Endothelial cell of umbilical vein (primary cell): ENCODE measurements around the gene FKBP7. TPM values are rescaled to one million over a fixed set of nuclear protein-coding genes. Genes with fewer than 3 reads are reported as not detected.
A peak's percentile ranks its signal among the peaks of the same experiment; 100 is the strongest.

Experiments
- Bru-seq: library from RNA; stranded (reverse); fragments of 400-500 nt; gene quantifications from one replicate; lab custom pipeline; 2021; lab: Mats Ljungman, UMichigan
- BruChase-seq, 2 experiments: library from RNA; stranded (reverse); fragments of 400-500 nt; gene quantifications; one replicate each; lab custom pipeline; 2021; lab: Mats Ljungman, UMichigan
- BruUV-seq: library from RNA; stranded (reverse); fragments of 400-500 nt; replicated peaks from 2 replicates; lab custom pipeline; 2021; lab: Mats Ljungman, UMichigan
- CTCF ChIA-PET: fragments of 300-600, 350-600 bp; sonication (Branson Sonifier 250); formaldehyde crosslinking; loops from one replicate; lab custom pipeline; 2021; ENCODE audit warnings: antibody characterized with exemption, inconsistent platforms; lab: Charles Lee
- POLR2A ChIA-PET: fragments of 300-600, 350-600 bp; sonication (Branson Sonifier 250); formaldehyde crosslinking; loops from one replicate; lab custom pipeline; 2021; ENCODE audit warnings: antibody characterized with exemption, inconsistent platforms; lab: Charles Lee
- DNase-seq: peaks from one replicate; pipeline ENCODE4 v3.0.0-alpha.2; 2011; ENCODE audit warnings: low read depth, low spot score
- FAIRE-seq: peaks from 2 replicates; lab custom pipeline; 2011; peaks lifted over from hg19 to GRCh38; lab: Jason Lieb, UNC
- H2AFZ ChIP-seq: 2 replicates; pipeline ENCODE4 v1.6.0; 2012; ENCODE audit warnings: low read depth, low read length, control low read depth, inconsistent platforms
- H3K27ac ChIP-seq: 2 replicates; pipeline ENCODE4 v1.5.1; 2011; ENCODE audit warnings: low read depth, mild to moderate bottlenecking, control low read depth, low read length, moderate library complexity; ENCODE audit not compliant: insufficient read depth
- H3K27me3 ChIP-seq, 2 experiments: 2 replicates each; pipeline versions ENCODE4 v1.6.0 to v1.6.1; 2011; ENCODE audit warnings: low read length in 2 of 2, mixed read lengths in 1 of 2; ENCODE audit not compliant: control insufficient read depth in 2 of 2, insufficient read depth in 2 of 2
- H3K36me3 ChIP-seq, 2 experiments: 2 replicates in 1 of 2; 3 replicates in 1 of 2; pipeline ENCODE4 v1.5.1; 2011; ENCODE audit warnings: low read length in 2 of 2, mild to moderate bottlenecking in 1 of 2, moderate library complexity in 1 of 2; ENCODE audit not compliant: control insufficient read depth in 2 of 2, insufficient read depth in 2 of 2; ENCODE audit errors: extremely low read depth in 1 of 2
- H3K4me1 ChIP-seq: 3 replicates; pipeline ENCODE4 v1.5.1; 2011; ENCODE audit warnings: mild to moderate bottlenecking, low read length; ENCODE audit not compliant: control insufficient read depth, insufficient read depth; ENCODE audit errors: extremely low read depth
- H3K4me2 ChIP-seq: 2 replicates; pipeline ENCODE4 v1.6.1; 2011; ENCODE audit warnings: low read length, control low read depth, mixed read lengths; ENCODE audit not compliant: insufficient read depth
- H3K4me3 ChIP-seq, 3 experiments: fragments of 200-600 bp in 1 of 3; sonication (generic), shearing (Covaris generic) in 1 of 3; replicated peaks in 1 of 3; 2 replicates each; pipeline ENCODE4 v1.5.1; 2011 to 2016; ENCODE audit warnings: control low read depth in 3 of 3, low read length in 3 of 3, mild to moderate bottlenecking in 2 of 3, inconsistent platforms in 1 of 3, low read depth in 1 of 3, moderate library complexity in 1 of 3; ENCODE audit not compliant: insufficient read depth in 1 of 3
- H3K79me2 ChIP-seq: 2 replicates; pipeline ENCODE4 v1.6.0; 2012; ENCODE audit warnings: low read length, inconsistent platforms; ENCODE audit not compliant: control insufficient read depth, insufficient read depth
- H3K9ac ChIP-seq: replicated peaks from 2 replicates; pipeline ENCODE3; 2011; ENCODE audit warnings: low read length, control low read depth; ENCODE audit not compliant: insufficient read depth; ENCODE audit errors: extremely low read depth
- H3K9me1 ChIP-seq: replicated peaks from 3 replicates; pipeline ENCODE4 v1.6.0; 2011; ENCODE audit warnings: mild to moderate bottlenecking, low read length; ENCODE audit not compliant: control insufficient read depth, insufficient read depth; ENCODE audit errors: extremely low read depth
- H3K9me3 ChIP-seq: replicated peaks from 2 replicates; pipeline ENCODE4 v1.5.1; 2012; ENCODE audit warnings: low read length, inconsistent platforms; ENCODE audit not compliant: control insufficient read depth, insufficient read depth
- H4K20me1 ChIP-seq: replicated peaks from 2 replicates; pipeline ENCODE3; 2011; ENCODE audit warnings: mild to moderate bottlenecking, low read length; ENCODE audit not compliant: control insufficient read depth, insufficient read depth; ENCODE audit errors: extremely low read depth
- MYC ChIP-seq: IDR thresholded peaks from one replicate; pipeline ENCODE4 v1.6.1; 2011; ENCODE audit warnings: mild to moderate bottlenecking, low read depth, low read length
- POLR2A ChIP-seq: IDR thresholded peaks from 2 replicates; pipeline ENCODE4 v1.6.1; 2012; ENCODE audit warnings: low read depth, mild to moderate bottlenecking, control low read depth, low read length
- POLR2AphosphoS5 ChIP-seq: IDR thresholded peaks from 2 replicates; pipeline ENCODE4 v1.6.1; 2012; ENCODE audit warnings: low read depth, mild to moderate bottlenecking, control low read depth, low read length, moderate library complexity; ENCODE audit not compliant: insufficient read depth
- dilution Hi-C: fragments of 300-500 bp; cut with MboI; formaldehyde crosslinking; loops from one replicate; pipeline ENCODE4 v1.15.0; 2019; ENCODE audit warnings: low sequenced_read_pairs; ENCODE audit not compliant: extremely low pct_ligation_motif_present
- intact Hi-C: fragments of 100-400 bp; cut with micrococcal nuclease; formaldehyde crosslinking; loops from one replicate; pipeline ENCODE4 v1.10.0; 2022
- long read RNA-seq: library from polyadenylated mRNA; stranded (forward); transcript quantifications from one replicate; pipeline ENCODE4 v2.0.0, GENCODE V29; 2021
- polyA minus RNA-seq, 3 experiments: library from RNA; depleted of rRNA, polyadenylated mRNA; stranded (reverse); fragments of >200 nt; gene quantifications; 1 replicate in 1 of 3; 2 replicates in 2 of 3; pipeline ENCODE4 v1.2.3, GENCODE V29; 2011
- polyA plus RNA-seq, 4 experiments: library from polyadenylated mRNA; depleted of rRNA in 3 of 4; stranded (reverse) in 3 of 4; unstranded in 1 of 4; fragments of >200 nt; gene quantifications; 2 replicates each; pipeline versions ENCODE4 v1.2.1 to v1.2.3, GENCODE V29; 2011 to 2012; ENCODE audit warnings: missing spikeins in 1 of 4
- total RNA-seq: library from RNA; stranded (reverse); gene quantifications from 2 replicates; pipeline ENCODE4 v1.2.3, GENCODE V29; 2021
- TF ChIP-seq, protein P1 (sequence below), 2 donors: IDR thresholded peaks; 1 replicate in 1 of 2; 2 replicates in 1 of 2; pipeline ENCODE4 v1.5.1; 2011; ENCODE audit warnings: low read length in 2 of 2, mild to moderate bottlenecking in 2 of 2, moderate library complexity in 2 of 2, control low read depth in 1 of 2, inconsistent platforms in 1 of 2, low read depth in 1 of 2; ENCODE audit not compliant: insufficient read depth in 1 of 2; ENCODE audit errors: extremely low read depth in 1 of 2
- TF ChIP-seq, protein P2 (sequence below): IDR thresholded peaks from 2 replicates; pipeline ENCODE4 v1.6.1; 2011; ENCODE audit not compliant: insufficient read depth, insufficient read length

The FKBP7 gene, protein sequence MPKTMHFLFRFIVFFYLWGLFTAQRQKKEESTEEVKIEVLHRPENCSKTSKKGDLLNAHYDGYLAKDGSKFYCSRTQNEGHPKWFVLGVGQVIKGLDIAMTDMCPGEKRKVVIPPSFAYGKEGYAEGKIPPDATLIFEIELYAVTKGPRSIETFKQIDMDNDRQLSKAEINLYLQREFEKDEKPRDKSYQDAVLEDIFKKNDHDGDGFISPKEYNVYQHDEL
- total RNA-seq (18.3 and 20.5 TPM in 2 replicates), polyA plus RNA-seq (9.4 and 11.2 TPM in 2 replicates), polyA minus RNA-seq (5.9 and 9.9 TPM in 2 replicates), Bru-seq, nascent RNA (percentile 59 among the genes with signal in this experiment), BruChase-seq, experiment 1, labeled RNA remaining after a 6-hour chase (percentile 64 among the genes with signal in this experiment), BruChase-seq, experiment 2, labeled RNA remaining after a 2-hour chase (percentile 47 among the genes with signal in this experiment)
- polyA plus RNA-seq (2011; cell fraction: cytosol; rRNA removed), result 23.1 and 23.8 TPM in 2 replicates
- 8.7 and 10.0 TPM in 2 replicates for polyA plus RNA-seq (2011; cell fraction: nucleus; rRNA removed)
- polyA plus RNA-seq (2012), result 30.3 and 33.7 TPM in 2 replicates
- not detected for polyA minus RNA-seq (2011; cell fraction: cytosol; rRNA and poly(A)+ RNA removed)
- polyA minus RNA-seq (2011; cell fraction: nucleus; rRNA and poly(A)+ RNA removed), result 3.7 and 4.2 TPM in 2 replicates
- long read RNA-seq, transcript FKBP7-204 (4 exons, 2,834 nt), result major isoform, 29 of 56 reads
- long read RNA-seq, transcript FKBP7-205 (4 exons, 666 nt), result minor isoform, 9 of 56 reads
- long read RNA-seq, transcript FKBP7-203 (3 exons, 638 nt), result minor isoform, 9 of 56 reads
- long read RNA-seq, partial matches to known transcripts, result 4 of 56 reads
- long read RNA-seq, other reads (novel, unspliced or antisense), result 3 of 56 reads

DNA sequence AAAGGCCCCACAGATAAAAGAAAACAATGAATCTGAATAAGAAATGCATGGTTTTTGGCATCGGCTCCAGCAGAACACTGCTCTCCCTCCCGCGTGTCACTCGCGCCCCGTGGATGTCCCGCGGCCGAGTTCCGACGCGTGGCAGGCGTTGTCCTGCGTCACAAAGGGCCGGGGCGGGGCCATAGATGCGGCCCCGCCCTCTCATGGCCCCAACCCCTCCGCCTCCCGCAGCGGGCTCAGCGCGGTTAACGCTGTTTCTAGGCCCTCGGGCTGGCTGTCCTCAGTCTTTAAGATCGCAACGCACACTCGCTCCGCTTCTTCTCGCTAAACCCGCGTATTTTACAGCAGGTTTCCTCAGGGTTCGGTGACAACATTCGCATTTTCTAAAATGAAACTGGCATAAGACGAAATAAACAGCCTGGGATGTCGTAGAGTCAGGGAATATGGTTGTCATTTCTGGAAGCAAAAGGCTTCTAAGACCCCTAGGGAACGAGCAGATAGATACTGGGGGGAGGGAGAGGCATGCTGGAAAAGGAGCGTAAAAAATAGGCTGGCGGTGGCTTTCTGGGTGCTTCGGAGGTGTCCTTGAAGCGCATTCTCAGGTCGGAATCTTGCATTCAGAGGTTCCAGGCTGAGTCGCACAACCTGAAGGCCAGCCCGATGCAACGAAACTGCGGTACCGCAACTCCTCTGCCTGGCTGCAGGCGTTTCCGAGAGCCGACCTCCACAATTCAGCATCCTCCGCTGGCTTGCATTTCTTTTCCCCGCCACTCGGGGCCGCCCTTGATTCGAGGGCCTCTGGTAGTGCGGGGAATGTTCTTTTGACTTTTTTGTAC is at the start of gene FKBP7:
Gene FKBP7, minus strand, starts transcription at position 162 of the 836 bp plus-strand sequence. Its CDS starts 101 bp downstream, at position 61.
- Histone ChIP-seq H3K9me1 (no peaks in the 10 kb centered on the region), H3K27ac (peak within 1 kb of the TSS; percentile 88), H3K79me2 (peaks cover 31% of the 10 kb centered on the region), H3K4me2 (peak within 1 kb of the TSS; percentile 85), H3K36me3 (no peaks in the 10 kb centered on the region), H3K9me3 (no peaks in the 10 kb centered on the region), H2AFZ (peak within 1 kb of the TSS; percentile 81), H3K27me3 (no peaks in the 10 kb centered on the region), H3K9ac (peak within 1 kb of the TSS; percentile 87), H4K20me1 (no peaks in the 10 kb centered on the region), H3K4me1 (peaks cover 29% of the 10 kb centered on the region), H3K4me3 (peak within 1 kb of the TSS; percentile 51 to 98 (median 91))
- peak; percentile 80 for FAIRE-seq
- CTCF ChIA-PET, result no interaction called here
- no TSS peak for BruUV-seq
- POLR2A ChIA-PET, result no interaction called here
- dilution Hi-C loops, result no loop called here
- peak; percentile 85 for DNase-seq
- TF ChIP-seq POLR2A (peak; percentile 63), POLR2AphosphoS5 (peak; percentile 67), MYC (no peak)
- TF ChIP-seq, protein P1, sequence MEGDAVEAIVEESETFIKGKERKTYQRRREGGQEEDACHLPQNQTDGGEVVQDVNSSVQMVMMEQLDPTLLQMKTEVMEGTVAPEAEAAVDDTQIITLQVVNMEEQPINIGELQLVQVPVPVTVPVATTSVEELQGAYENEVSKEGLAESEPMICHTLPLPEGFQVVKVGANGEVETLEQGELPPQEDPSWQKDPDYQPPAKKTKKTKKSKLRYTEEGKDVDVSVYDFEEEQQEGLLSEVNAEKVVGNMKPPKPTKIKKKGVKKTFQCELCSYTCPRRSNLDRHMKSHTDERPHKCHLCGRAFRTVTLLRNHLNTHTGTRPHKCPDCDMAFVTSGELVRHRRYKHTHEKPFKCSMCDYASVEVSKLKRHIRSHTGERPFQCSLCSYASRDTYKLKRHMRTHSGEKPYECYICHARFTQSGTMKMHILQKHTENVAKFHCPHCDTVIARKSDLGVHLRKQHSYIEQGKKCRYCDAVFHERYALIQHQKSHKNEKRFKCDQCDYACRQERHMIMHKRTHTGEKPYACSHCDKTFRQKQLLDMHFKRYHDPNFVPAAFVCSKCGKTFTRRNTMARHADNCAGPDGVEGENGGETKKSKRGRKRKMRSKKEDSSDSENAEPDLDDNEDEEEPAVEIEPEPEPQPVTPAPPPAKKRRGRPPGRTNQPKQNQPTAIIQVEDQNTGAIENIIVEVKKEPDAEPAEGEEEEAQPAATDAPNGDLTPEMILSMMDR (IDR thresholded peaks at IDR 0.05; ENCODE audit: extremely low read depth in 1 of 2, insufficient read depth in 1 of 2, low read depth in 1 of 2, low read length in 2 of 2), result peak; percentile 68 to 71
- TF ChIP-seq, protein P2, sequence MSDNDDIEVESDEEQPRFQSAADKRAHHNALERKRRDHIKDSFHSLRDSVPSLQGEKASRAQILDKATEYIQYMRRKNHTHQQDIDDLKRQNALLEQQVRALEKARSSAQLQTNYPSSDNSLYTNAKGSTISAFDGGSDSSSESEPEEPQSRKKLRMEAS, result peak; percentile 27
- intact Hi-C loops, result loop anchor here (1.0 kb wide), 3 partner anchors 27 to 436 kb away; partner anchors contain the start of genes PJVK, PRKRA and RBM45
